Hair follicle dermal papilla cell (primary cell): ENCODE data around the gene TRPC5OS. TPM values are rescaled to one million over a fixed set of nuclear protein-coding genes. Genes with fewer than 3 reads are reported as not detected.

ENCODE experiments used
- total RNA-seq: library from RNA; depleted of rRNA; stranded (reverse); fragments of >200 nt; gene quantifications from 2 replicates; pipeline ENCODE4 v1.2.3, GENCODE V29; 2012

TRPC5OS gene
- not detected in 2 replicates for total RNA-seq

GRCh38 chrX:111875881-111876280 lies at the start of gene TRPC5OS:
Gene TRPC5OS, plus strand, starts transcription at chrX:111876181. Its CDS starts 25,669 bp downstream, at chrX:111901850.

Other genes with a start within 250 kb of the TRPC5OS start
- gene ALG13, start 195.0 kb upstream of the TRPC5OS start, total RNA-seq, result 36.0 and 40.3 TPM in 2 replicates
- gene TRPC5, start 206.6 kb downstream of the TRPC5OS start, total RNA-seq, result not detected in 2 replicates
- gene RTL4, start 206.8 kb downstream of the TRPC5OS start, total RNA-seq, result not detected in 2 replicates